Activated CD8-positive, alpha-beta memory T cell treated with anti-CD3 and anti-CD28 coated beads, Interleukin-2, amount 50 U/mL, for 48 hours (primary cell): ENCODE results near the gene QPCT.
"Not testable (repeated sequence)": the region's sequence is repeated elsewhere in the genome, so short reads cannot be mapped to it uniquely, and the experiment has no call there.

Experiments used
- DNase-seq: peaks from one replicate; pipeline ENCODE4 v3.0.0-alpha.2; 2020

The QPCT gene

GRCh38 chr2:37361994-37362698, 17.7 kb downstream of the QPCT start:
- no peak for DNase-seq

- DNase-seq = no peak
Observed at GRCh38 chr2:37364351-37364750, 19.9 kb downstream of the QPCT start.

- DNase-seq = no peak
Observed at GRCh38 chr2:37365669-37366068, 21.2 kb downstream of the QPCT start.

GRCh38 chr2:37366773-37367172, 22.3 kb downstream of the QPCT start:
- no peak for DNase-seq

- no peak for DNase-seq
Observed at GRCh38 chr2:37367310-37367709, 22.9 kb downstream of the QPCT start.

GRCh38 chr2:37367984-37368383, 23.6 kb downstream of the QPCT start:
- DNase-seq = no peak

- DNase-seq = no peak
Observed at GRCh38 chr2:37370666-37371065, 26.2 kb downstream of the QPCT start.

- DNase-seq = no peak
Observed at GRCh38 chr2:37372000-37372399, 27.6 kb downstream of the QPCT start.

GRCh38 chr2:37375741-37376288, 31.4 kb downstream of the QPCT start:
- no peak for DNase-seq

GRCh38 chr2:37376421-37377186, 32.2 kb downstream of the QPCT start:
- no peak for DNase-seq

GRCh38 chr2:37377187-37377532, 32.7 kb downstream of the QPCT start:
- DNase-seq = no peak

- DNase-seq = no peak
Observed at GRCh38 chr2:37378411-37378810, 34.0 kb downstream of the QPCT start.

GRCh38 chr2:37379881-37380296, 35.5 kb downstream of the QPCT start:
- no peak for DNase-seq

GRCh38 chr2:37380787-37381186, 36.4 kb downstream of the QPCT start:
- DNase-seq = not testable (repeated sequence)

GRCh38 chr2:37384261-37384660, 39.8 kb downstream of the QPCT start:
- DNase-seq = not testable (repeated sequence)

GRCh38 chr2:37387148-37387835, 42.9 kb downstream of the QPCT start:
- DNase-seq = no peak

- DNase-seq = no peak
Observed at GRCh38 chr2:37388074-37388473, 43.6 kb downstream of the QPCT start.

GRCh38 chr2:37389395-37389794, 45.0 kb downstream of the QPCT start:
- DNase-seq = no peak

- no peak for DNase-seq
Observed at GRCh38 chr2:37389989-37390765, 45.7 kb downstream of the QPCT start.

- no peak for DNase-seq
Observed at GRCh38 chr2:37390777-37391176, 46.3 kb downstream of the QPCT start.

GRCh38 chr2:37391711-37392110, 47.3 kb downstream of the QPCT start:
- DNase-seq = no peak

- no peak for DNase-seq
Observed at GRCh38 chr2:37392428-37392827, 48.0 kb downstream of the QPCT start.

GRCh38 chr2:37394263-37394662, 49.8 kb downstream of the QPCT start:
- DNase-seq = no peak
